Measurements from ENCODE around the gene HNRNPU.

The HNRNPU gene

DNA sequence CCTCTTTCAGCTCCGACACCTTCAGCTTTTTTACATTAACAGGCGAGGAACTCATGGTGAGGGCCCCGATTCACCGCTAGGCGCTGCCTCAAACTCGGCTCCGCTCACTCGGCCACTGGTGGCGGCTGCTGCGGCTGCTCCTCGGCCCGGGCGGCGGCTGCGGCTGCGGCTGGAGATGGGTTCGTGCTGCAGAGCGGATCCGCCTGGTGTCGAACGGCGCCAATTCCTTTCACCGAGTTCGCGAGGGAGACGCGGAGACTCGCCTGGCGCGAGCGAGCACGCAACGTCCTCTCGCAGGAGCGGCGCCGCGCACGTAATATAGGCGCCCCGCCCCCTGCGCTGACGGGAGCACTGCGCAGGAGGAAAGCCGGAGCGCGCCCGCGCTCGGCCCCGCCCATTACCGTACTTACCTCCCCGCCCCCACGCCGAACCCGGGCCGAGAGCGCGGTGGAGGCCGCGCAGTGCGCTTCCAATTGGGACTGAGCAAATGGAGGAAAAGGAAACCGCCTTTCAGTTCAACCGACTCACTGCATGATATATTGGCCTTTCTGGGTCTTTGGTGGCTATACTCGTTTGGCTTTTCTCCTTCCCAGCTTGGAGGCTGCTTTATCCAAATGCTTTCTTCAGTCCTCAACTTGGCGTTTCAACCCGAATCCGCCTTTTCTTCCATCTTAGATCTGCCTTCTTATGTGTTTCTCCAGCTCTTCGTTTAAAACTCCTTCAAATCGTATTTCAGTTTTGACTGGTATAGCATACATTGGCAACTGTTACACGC is at the start of gene HNRNPU:
Gene HNRNPU (minus strand): TSS at position 291 of the 775 bp plus-strand sequence. CDS start 236 bp downstream, at position 55.
- DNase-seq, result peak; percentile 98

DNA sequence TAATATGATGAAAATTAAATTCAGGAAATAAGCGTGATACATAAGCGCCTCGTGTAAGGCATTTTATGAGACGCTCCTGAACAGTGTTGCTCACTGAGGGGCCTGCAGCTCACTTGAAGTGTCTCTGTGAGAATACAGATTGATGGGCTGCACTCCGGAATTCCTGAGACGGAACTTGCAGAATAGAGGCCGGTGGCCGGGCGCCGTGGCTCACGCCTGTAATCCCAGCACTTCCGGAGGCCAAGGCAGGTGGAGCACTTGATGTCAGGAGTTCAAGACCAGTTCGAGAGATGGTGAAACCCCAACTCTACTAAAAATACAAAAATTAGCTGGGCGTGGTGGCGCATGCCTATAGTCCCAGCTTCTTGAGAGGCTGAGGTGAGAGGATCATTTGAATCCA is 49.5 kb upstream of the HNRNPU start:
- DNase-seq, result no peak

DNA sequence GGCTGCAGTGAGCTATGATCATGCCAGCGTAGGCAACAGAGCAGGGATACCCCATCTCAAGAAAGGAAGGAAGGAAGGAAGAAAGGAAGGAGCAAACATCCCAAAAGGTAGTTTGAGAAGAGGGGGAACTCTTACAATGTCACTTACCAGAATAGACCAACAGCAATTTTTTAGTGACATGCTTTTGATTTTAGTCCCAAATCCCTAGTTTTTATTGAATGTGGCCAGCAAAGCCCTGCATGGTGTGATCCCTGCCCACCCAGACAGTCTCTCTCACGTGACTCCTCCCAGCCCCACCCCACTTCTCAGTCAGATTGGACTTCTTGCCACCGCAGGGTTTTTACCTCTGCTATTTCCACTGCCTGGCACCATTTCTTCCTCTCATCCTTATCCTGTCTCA is 39.8 kb upstream of the HNRNPU start:
- no peak for DNase-seq

DNA sequence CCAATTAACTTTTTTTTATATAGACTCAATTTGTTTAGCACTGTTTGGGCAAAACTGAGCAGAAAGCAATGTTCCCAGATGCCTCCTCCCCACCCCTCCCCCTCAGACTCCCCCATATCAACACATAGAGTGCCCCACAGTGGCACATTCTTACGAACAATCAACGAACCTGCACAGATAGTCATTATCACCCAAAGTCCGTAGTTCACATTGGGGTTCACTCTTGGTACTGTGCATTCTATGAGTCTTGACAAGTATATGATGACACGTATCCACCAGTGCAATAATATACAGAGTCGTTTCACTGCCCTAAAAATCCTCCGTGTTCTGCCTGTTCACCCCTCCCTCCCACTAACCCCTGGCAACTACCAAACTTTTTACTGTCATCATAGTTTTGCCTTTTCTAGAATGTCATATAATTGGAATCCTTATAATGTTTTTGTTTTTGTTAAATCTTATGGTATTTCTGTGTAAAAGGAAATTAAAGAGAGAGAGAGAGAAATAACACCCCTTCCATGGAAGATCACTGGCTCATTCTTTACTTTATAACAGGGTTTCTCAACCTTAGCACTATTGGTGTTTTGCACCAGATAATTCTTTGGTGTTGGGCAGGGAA is 37.2 kb upstream of the HNRNPU start:
- DNase-seq, result no peak

DNA sequence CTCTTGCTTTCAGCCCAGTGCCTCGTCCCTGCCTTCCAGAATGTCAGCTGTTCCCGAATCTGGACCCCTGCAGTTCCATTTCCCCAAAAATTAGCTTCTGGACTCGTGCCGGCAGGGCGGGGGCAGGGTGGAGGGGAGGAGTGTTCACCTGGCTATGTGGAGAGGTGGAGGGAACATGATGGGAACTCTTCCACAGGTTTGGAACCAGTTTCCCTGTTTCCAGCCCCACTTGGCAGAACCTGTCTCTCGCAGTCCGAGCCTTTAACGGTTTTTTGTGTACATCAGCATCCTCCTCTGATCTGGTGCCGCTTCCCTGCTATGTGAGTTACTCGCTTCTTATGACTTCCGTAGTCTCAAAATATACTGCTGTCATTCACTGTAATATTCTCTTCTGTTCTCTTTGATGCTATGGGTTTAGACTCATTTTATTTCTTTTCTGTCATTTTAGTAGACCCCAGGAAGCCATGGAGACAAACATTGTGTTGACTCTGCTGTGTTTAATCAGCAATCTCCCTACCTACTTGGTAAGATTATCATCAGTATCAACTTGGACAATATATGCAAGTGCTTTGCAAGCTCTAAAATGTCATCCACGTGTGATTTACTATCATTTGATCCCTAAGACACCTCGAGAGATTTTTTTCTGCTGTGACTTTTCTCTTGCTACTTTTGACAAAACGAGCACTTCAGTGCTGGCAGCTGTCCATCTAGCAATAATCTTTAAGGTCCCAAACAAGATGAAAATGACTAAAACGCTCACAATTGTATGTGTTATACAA is 33.3 kb upstream of the HNRNPU start:
- no peak for DNase-seq

DNA sequence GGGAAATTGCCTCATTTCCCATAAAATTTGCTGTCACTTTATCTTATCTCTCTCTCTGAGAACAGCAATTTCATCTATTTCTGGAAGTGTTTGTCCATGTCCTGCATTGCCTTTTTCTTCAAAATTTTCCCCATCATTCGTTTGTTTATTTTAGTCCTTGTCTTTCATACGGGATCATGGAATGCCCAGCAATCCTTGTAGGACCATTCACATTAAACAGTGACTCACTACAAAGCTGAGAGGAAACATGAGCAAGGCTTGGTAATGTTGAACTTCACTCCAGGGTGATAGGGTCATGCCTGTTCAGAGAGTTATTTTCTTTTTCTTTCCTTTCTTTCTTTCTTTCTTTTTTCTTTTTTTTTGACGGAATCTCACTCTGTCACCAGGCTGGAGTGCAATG is 32.2 kb upstream of the HNRNPU start:
- DNase-seq, result no peak

DNA sequence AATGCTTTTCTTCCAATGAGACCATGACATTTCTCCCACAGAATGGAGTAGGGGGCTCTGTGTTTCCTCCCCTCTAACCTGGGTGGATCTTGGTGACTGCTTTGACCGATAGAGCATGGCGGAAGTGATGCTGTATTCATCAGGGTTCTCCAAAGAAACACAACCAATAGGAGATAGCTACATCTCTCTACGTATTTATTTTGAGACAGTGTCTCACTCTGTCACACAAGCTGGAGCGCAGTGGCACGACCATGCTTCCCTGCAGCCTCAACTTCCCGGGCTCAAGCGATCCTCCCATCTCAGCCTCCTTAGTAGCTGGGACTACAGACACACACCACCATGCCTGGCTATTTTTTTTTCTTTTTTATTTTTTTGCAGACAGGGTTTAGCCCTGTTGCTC is 29.5 kb upstream of the HNRNPU start:
- no peak for DNase-seq

DNA sequence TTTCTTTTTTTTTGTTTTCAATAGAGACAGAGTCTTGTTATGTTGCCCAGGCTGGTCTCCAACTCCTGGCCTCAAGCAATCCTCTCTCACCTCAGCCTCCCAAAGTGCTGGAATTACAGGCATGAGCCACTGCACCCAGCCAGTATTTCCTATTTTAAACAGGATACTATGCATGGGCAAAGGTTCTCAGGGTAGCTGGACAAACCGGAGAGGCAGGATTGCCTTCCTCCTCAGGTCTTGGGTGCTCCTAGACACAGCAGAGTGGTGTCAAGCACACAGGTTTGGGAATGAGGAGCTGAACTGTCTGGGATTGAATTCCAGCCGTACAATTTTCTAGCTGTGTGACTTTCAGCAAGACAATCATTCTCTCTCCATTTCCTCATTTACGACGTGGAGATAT is 22.9 kb upstream of the HNRNPU start:
- DNase-seq, result no peak

DNA sequence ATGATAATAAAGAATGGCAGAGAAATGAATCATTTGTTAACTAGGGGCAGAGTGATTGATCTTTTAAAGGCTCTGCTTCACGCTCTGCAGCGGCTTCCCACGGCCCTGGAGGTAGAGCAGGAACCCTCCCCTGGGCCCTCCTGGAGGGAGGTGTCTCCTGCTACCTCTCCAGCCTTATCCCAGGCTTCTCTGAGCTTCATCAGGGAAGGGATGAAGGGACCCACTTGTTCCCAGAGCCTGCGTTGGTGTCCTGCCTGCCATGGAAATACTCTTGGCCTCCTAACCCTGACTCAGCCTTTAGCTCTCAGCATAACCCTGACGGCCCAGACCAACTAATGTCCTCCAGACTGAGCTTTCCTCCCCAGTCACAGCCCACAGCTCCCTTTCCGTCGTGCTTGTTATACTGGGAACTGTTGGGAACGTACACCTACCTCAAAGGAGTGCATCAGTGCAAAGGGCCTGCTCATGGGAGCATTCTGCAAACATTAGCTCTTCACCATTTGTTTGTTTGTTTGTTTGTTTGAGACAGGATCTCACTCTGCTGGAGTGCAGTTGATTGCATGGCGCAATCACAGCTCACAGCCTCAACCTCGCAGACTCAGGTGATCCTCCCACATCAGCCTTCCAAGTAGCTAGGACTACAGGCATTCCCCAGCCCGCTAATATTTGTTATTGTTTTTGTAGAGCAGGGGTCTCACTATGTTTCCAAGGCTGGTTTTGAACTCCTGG is 17.4 kb upstream of the HNRNPU start:
- no peak for DNase-seq

DNA sequence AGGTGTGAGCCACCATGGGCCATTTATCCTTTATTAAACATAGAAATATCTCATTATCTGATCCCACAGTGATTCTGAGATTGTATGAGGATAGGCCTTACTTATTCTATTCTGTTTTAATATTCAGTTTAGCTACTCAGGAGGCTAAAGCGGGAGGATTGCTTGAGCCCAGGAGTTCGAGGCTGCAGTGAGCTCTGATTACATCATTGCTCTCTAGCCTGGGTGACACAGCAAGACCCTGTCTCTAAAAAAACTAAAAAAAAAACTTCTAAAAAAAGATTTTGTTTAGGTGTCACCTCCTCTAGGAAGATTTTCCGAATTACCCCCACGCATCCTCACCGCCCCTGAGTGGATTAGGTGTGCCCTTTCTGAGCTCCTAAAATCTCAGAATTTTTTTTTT is 14.3 kb upstream of the HNRNPU start:
- no peak for DNase-seq

DNA sequence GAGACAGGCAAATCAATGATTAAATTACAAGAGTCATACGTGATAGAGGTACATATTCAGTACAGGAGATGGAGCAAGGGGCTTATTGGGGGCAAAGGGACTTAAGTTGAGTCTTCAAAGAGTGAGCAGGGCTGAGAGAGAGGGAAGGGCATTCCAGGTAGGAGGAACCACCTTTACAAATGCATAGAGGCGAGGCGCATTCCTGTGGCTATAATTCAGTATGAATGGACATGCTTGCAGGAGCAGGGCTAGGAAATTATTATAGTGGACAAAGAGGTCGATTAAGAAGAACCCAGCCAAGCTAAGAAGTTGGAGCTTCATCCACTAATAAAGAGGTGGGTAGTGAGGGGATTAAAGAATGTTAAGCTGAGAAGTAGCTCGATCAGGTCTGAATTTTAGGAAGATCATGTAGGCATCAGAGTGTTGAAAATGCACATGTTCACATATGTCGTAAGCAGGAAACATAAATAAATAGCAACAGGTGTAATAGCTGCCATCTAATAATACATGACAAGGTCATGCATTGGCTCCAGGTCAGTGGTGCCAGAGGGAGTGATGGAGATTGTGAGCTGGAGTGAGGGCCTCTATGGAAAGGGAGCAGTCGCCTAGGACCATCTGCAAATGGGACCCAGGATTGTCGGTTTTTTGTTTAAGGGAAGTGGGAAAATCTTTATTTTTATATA is 12.0 kb upstream of the HNRNPU start:
- DNase-seq, result no peak

DNA sequence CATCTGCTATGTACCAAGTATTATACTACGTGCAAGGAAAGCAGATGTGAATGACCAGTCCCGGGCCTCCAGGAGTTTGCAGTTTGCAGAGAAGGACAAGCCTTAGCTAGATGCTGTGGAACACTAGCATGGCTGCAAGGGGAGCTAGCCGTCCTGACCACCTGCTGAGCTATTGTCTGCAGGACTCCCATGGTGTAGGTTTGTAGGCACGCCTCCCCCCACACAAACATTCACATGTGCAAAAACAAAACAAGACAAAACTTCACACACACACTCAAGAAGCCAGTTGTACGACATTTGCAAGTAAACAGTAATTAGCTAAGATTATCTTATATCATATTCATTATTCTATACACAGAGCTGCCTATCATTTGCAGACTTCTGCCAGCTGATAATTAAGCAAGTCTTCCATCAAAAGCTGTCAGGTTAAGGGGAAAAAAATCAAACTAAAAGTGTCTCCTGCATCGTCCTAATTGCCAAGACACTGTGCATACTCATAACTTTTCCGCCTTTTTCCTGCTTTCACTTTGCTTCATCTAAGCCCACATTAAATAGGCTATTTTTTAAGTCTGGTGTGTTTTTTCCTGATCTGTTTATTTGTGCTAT is 10.7 kb upstream of the HNRNPU start:
- no peak for DNase-seq

DNA sequence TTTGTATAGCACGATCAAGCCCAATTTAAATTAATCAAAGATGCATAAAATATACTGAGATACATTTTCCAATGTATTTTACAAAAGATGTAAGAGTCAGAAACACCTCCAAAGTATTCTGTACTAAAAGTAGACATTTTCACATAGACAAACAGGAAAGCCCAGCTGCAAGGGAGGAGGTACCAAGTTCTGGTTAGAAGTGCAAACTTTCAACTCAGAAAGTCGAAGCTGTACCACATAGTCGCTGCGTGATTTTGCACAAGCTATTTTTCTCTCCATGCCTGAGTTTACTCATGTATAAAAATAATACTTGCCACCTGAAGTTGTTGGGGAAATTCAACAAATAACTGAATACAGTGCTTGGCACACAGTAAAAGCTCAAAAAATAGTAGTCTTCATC is 5.6 kb upstream of the HNRNPU start:
- DNase-seq, result no peak

DNA sequence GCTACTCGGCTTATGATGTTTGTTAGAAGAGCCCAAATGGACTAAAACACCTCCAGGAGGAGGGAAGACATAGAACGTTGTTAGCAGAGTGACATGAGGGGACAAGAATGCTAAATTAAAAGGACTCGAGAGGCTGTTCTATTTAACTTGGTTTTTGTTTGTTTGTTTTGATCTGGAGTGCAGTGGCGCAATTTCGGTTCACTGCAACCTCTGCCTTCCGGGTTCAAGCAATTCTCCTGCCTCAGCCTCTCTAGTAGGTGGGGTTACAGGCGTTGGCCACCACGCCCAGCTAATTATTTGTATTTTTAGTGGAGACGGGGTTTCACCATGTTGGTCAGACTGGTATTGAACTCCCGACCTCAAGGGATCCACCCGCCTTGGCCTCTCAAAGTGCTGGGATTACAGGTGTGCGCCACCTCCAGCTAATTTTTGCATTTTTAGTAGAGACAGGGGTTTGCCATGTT is 5.1 kb upstream of the HNRNPU start:
- no peak for DNase-seq

DNA sequence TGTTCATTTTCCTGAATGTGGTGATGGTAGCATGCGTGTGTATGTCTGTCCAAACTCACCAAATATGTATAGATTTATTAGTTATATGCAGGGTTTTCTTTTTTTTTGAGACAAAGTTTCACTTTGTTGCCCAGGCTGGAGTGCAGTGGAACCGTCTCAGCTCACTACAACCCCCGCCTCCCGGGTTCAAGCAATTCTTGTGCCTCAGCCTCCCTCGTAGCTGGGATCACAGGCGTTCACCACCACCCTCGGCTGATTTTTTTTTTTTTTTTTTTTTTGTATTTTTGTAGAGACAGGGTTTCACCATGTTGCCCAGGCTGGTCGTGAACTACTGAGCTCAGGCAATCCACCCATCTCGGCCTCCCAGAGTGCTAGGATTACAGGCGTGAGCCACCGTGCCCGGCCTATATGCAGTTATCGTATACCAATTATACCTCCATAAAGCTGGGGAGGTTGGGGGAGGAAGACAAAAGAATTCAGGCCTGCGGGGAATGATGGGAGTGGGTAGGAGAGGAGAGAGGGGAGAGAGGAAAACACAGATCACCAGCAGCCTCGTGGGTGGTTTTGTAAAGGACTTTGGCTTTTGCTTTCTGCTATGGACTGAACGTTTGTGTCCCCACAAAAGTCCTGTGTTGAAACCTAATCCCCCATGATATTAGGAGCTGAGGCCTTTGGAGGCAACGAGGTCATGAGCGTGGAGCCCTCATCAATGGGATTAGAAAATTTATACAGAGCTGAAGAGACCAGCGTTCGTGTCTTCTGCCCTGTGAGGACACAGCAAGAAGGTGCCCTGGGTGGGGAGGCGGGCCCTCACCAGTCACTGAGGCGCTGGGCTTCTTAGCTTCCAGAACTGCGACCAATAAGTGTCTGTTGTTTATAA is 4.4 kb upstream of the HNRNPU start:
- DNase-seq, result no peak

DNA sequence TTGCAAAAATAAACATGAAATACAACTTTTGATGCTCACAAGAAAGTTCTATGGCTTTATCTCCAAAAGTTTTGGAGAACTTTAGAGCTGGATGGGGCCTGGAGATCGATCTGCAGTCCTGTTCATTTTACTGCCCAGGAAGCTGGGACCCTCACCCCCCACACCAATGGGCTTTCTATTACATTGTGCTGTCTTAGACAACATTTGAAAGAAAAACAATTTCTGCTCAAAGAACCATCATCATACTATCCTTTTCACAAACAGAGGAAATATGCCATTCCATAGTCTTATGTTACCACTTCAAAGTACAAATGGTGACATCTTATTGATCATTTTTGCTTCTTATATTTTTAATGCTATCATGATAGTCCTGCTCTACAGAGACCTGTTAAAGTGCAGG is 2.0 kb upstream of the HNRNPU start:
- no peak for DNase-seq

DNA sequence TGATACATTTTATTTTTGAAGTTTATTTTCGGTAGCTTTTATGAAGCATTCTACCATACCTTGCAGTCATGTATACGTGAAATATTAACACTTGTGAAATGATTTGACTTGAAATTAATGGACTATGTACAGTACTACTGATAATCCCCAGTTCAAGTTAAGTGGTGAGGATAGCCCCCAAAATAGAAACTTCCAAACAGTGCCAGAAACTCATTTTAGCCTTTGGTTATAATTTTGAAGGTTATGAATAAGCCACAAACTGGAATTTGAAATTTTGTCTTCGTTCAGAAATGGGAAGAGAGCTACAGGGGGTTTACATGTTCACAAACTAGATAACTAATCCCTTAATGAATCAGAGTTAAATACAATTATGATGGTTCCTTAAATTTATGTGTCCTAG is 1.5 kb upstream of the HNRNPU start:
- DNase-seq, result no peak

DNA sequence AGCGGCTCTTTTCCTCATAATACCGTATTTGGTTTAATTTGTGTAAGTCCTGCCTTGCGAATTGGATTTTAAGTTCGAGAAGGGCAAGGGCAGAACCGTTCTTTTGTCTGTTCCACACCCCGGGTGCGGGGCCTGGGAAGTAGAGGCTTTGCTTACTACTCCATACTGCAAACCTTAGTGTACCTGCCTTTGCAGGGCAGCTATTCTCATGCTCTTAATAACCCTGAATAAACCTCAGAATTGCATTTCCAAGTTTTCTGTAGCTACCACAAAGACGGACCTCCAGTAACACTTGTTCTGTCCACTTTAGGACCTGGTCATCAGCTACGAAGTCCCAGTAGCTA is 657 bp upstream of the HNRNPU start:
- no peak for DNase-seq

DNA sequence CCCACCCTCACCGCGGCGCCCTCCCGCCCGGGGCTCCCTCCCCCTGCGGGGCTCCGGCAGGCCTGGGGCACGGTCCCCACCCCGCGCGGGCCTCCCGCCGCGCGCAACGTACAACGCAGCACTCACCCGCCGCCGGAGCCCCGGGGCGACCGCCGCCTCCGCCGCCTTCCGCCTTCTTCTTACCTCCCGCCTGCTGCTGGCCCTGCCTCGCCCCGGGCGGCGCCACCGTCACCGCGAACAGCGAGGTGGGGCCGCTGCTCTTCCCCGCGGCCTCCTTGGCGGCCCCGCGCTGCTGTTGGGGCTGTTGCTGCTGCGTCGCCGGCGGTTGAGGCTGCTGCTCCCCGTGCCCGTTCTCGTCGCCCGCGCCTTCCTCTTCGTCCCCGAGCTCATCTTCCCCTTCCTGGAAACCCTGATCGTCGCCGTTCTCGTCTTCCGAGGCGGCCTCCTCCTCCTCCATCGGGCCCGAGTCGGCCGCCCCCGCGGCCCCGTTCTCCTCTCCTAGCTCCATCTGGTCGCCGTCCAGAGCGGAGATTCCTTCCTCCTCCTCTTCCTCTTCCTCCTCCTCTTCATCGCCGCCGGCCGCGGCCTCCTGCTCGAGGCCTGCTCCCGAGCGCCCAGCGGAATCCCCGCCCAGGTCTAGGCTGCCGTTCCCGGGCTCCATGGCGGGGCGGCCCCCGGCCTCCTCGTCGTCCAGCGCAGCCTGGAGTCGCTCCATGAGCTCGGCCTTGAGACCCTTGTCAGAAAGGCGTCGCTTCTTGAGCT is 671 bp downstream of the HNRNPU start:
- no peak for DNase-seq

DNA sequence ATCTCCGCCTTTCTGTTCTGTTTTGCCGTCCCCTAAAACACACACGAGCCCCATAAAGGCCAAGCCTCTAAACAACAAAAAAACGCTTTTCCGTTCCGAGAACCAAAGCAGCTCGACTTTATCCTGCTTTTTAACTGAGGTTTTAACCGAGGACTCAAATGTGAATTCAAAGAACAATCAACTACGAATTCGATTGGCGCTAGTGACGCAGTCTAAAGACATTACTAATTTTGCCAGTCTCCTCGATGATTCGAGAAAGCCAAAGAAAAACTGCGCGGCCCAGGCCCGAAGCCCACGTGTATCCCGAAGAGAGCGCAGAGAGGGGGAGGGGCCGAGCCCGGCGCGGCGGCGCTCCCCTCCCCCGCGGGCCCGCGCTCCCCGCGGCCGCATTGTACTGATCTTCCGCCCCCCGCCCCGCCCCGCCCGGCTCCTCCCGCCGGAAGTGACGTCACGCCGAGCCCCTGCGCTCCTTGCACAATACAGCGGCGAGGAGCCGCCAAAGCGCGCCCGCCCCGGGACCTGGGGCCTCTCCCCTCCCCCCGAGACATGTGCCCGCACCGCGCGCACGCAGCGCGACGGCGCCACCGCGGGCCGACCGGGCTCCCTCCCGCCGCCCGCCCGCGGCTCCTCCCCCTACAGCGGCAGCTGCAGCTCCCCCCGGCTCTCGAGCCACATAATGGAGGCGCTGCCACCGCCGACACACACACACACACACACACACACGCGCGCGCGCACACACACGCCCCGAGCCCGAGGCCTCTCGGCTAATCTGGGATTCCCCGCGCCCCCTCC is 1.4 kb downstream of the HNRNPU start:
- DNase-seq, result peak; percentile 91 to 94
